Panc1 (cell line): Measurements from ENCODE around the gene DEFB129.

Experiments
- CTCF ChIP-seq: fragments of 450-650 bp; IDR thresholded peaks from 2 replicates; pipeline ENCODE4 v1.5.1; 2017; ENCODE audit warnings: mild to moderate bottlenecking
- POLR2AphosphoS5 ChIP-seq: IDR thresholded peaks from 2 replicates; pipeline ENCODE4 v1.6.1; 2012; ENCODE audit warnings: mild to moderate bottlenecking, low read depth, low read length, moderate library complexity
- REST ChIP-seq, 2 experiments: IDR thresholded peaks; 2 replicates each; pipeline ENCODE4 v1.6.1; 2011 to 2012; ENCODE audit warnings: low read depth in 2 of 2, control low read depth in 1 of 2, low read length in 1 of 2, mild to moderate bottlenecking in 1 of 2, moderate library complexity in 1 of 2; ENCODE audit not compliant: insufficient read depth in 1 of 2
- SIN3A ChIP-seq: IDR thresholded peaks from 2 replicates; pipeline ENCODE4 v1.6.1; 2012; ENCODE audit warnings: low read depth, mild to moderate bottlenecking, low read length, moderate library complexity, borderline replicate concordance; ENCODE audit not compliant: insufficient read depth
- TCF7L2 ChIP-seq: IDR thresholded peaks from 2 replicates; pipeline ENCODE4 v1.6.1; 2011; ENCODE audit warnings: mild to moderate bottlenecking, low read depth, low read length, inconsistent platforms

GRCh38 chr20:277496-277781, 50.4 kb downstream of the DEFB129 start:
- no peak for TF ChIP-seq CTCF
- no peak for TF ChIP-seq POLR2AphosphoS5
- TF ChIP-seq TCF7L2: no peak
- TF ChIP-seq REST (IDR thresholded peaks at IDR 0.05; ENCODE audit: insufficient read depth in 1 of 2, low read depth in 2 of 2, low read length in 1 of 2): no peak
- no peak for TF ChIP-seq SIN3A
